Mammary epithelial cell (primary cell): ENCODE data around the gene TRERF1.

ENCODE experiments used
- EZH2 ChIP-seq: IDR thresholded peaks from 2 replicates; pipeline ENCODE4 v1.6.1; 2012; ENCODE audit warnings: low read length, inconsistent platforms, borderline replicate concordance
- TF ChIP-seq, protein P1 (sequence below), 2 donors: IDR thresholded peaks in 1 of 2; conservative IDR thresholded peaks in 1 of 2; 2 replicates each; pipeline ENCODE4 v1.5.1; 2011 to 2012; ENCODE audit warnings: inconsistent platforms in 2 of 2, low read length in 2 of 2, mild to moderate bottlenecking in 2 of 2, control low read depth in 1 of 2, low read depth in 1 of 2; ENCODE audit not compliant: insufficient read depth in 1 of 2; ENCODE audit errors: extremely low read depth in 1 of 2

DNA sequence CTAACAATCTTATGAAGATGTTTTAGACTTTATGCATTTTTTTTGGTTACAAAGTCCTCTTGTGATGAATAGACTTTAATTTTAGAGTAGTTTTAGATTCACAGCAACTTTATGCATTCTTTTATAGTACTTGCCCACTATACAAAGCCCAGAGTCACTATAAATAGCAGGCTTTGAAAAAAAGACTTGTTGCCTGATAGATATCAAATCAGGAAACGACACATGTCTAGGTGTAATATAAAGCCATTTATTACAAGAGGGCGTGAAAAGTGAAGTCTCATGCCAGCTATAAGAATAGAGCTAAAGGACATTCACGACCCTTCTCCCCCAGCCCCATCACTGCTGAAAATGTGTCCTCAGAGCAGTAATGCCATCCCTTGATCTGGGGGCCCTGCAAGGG, 156.0 kb downstream of the TRERF1 start:
- TF ChIP-seq, protein P1, sequence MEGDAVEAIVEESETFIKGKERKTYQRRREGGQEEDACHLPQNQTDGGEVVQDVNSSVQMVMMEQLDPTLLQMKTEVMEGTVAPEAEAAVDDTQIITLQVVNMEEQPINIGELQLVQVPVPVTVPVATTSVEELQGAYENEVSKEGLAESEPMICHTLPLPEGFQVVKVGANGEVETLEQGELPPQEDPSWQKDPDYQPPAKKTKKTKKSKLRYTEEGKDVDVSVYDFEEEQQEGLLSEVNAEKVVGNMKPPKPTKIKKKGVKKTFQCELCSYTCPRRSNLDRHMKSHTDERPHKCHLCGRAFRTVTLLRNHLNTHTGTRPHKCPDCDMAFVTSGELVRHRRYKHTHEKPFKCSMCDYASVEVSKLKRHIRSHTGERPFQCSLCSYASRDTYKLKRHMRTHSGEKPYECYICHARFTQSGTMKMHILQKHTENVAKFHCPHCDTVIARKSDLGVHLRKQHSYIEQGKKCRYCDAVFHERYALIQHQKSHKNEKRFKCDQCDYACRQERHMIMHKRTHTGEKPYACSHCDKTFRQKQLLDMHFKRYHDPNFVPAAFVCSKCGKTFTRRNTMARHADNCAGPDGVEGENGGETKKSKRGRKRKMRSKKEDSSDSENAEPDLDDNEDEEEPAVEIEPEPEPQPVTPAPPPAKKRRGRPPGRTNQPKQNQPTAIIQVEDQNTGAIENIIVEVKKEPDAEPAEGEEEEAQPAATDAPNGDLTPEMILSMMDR (conservative IDR thresholded peaks at IDR 0.05 in 1 of 2, IDR thresholded peaks at IDR 0.05 in 1 of 2; ENCODE audit: extremely low read depth in 1 of 2, insufficient read depth in 1 of 2, low read depth in 1 of 2, low read length in 2 of 2), result no peak
- TF ChIP-seq EZH2, result no peak
